SK-N-SH (cell line): ENCODE results near the gene WWC1.

ENCODE experiments used
- EP300 ChIP-seq, 2 experiments: IDR thresholded peaks; 2 replicates each; pipeline versions ENCODE4 v1.4.0 to v1.6.1; 2012; ENCODE audit warnings: borderline replicate concordance in 1 of 2, low read depth in 1 of 2, low read length in 1 of 2
- FOXJ3 ChIP-seq: sonication (generic); formaldehyde crosslinking; IDR thresholded peaks from 2 replicates; pipeline ENCODE4 v1.5.1; 2020; ENCODE audit warnings: mild to moderate bottlenecking, missing genetic modification reagents
- GATA2 ChIP-seq: sonication (generic); formaldehyde crosslinking; IDR thresholded peaks from 2 replicates; pipeline ENCODE4 v1.5.0; 2020; ENCODE audit warnings: mild to moderate bottlenecking, missing genetic modification reagents
- POLR2AphosphoS5 ChIP-seq: IDR thresholded peaks from 2 replicates; pipeline ENCODE4 v1.6.1; 2012; ENCODE audit warnings: low read depth, low read length
- RAD21 ChIP-seq: IDR thresholded peaks from 2 replicates; pipeline ENCODE4 v1.6.1; 2012; ENCODE audit warnings: mild to moderate bottlenecking, low read length
- RCOR1 ChIP-seq: fragments of 150-350 bp; IDR thresholded peaks from 2 replicates; pipeline ENCODE4 v1.6.1; 2017; ENCODE audit warnings: antibody characterized with exemption, low read length
- RFX5 ChIP-seq: IDR thresholded peaks from 2 replicates; pipeline ENCODE4 v1.6.1; 2012; ENCODE audit warnings: mild to moderate bottlenecking, improper control_type of control experiment, low read length
- SIN3A ChIP-seq: IDR thresholded peaks from 2 replicates; pipeline ENCODE4 v1.6.1; 2012; ENCODE audit warnings: low read depth, mild to moderate bottlenecking, low read length, moderate library complexity, borderline replicate concordance
- TF ChIP-seq, protein P1 (sequence below): fragments of 200-600 bp; sonication (generic); IDR thresholded peaks from 2 replicates; pipeline ENCODE4 v1.6.1; 2017; ENCODE audit warnings: antibody characterized with exemption, mild to moderate bottlenecking, moderate library complexity
- TF ChIP-seq, protein P2 (sequence below): IDR thresholded peaks from 2 replicates; pipeline ENCODE4 v1.6.1; 2012; ENCODE audit warnings: mild to moderate bottlenecking, low read depth, low read length, moderate library complexity

DNA sequence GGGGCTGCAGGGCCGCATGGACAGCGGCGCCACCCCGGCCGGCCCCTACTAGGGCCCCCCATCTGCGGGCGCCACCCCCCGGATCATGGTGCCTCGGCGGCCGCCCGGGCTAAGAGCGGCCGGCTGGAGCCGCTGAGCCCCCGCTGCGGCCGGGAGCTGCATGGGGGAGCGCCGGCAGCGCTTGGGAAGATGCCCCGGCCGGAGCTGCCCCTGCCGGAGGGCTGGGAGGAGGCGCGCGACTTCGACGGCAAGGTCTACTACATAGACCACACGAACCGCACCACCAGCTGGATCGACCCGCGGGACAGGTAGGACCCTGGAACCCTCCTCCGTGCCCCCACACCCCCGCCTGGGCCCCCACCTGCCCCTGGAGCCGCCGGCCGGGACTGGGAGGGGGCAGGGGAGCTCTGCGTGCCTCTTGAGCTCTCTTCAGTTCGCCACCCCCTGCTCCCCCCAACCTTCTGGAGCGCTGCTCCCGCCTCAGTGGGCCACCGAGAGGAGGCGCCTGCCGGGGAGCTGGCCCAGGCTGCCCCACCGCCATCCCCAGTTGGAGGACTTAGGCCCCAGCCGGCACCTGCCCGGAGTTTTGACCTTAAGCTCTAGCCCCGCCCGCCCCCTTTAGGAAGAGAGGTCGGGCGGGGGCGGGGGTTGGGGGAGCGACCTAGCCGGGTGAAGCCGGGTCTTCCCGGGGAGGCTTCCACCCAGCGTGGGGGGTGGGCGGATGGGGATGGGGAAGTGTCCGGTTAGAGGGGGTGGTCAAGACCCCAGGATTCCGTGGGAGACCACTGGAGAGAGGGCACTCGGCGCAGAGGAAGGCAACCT, 730 bp downstream of the WWC1 start:
- TF ChIP-seq SIN3A (no peak), RAD21 (no peak), RFX5 (no peak), POLR2AphosphoS5 (no peak), GATA2 (no peak), EP300 (IDR thresholded peaks at IDR 0.05; ENCODE audit: borderline replicate concordance in 1 of 2, low read depth in 1 of 2, low read length in 1 of 2) (no peak), RCOR1 (no peak), FOXJ3 (CRISPR knock-in tag) (no peak)
- TF ChIP-seq, protein P1, sequence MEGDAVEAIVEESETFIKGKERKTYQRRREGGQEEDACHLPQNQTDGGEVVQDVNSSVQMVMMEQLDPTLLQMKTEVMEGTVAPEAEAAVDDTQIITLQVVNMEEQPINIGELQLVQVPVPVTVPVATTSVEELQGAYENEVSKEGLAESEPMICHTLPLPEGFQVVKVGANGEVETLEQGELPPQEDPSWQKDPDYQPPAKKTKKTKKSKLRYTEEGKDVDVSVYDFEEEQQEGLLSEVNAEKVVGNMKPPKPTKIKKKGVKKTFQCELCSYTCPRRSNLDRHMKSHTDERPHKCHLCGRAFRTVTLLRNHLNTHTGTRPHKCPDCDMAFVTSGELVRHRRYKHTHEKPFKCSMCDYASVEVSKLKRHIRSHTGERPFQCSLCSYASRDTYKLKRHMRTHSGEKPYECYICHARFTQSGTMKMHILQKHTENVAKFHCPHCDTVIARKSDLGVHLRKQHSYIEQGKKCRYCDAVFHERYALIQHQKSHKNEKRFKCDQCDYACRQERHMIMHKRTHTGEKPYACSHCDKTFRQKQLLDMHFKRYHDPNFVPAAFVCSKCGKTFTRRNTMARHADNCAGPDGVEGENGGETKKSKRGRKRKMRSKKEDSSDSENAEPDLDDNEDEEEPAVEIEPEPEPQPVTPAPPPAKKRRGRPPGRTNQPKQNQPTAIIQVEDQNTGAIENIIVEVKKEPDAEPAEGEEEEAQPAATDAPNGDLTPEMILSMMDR: peak; percentile 36
- TF ChIP-seq, protein P2, sequence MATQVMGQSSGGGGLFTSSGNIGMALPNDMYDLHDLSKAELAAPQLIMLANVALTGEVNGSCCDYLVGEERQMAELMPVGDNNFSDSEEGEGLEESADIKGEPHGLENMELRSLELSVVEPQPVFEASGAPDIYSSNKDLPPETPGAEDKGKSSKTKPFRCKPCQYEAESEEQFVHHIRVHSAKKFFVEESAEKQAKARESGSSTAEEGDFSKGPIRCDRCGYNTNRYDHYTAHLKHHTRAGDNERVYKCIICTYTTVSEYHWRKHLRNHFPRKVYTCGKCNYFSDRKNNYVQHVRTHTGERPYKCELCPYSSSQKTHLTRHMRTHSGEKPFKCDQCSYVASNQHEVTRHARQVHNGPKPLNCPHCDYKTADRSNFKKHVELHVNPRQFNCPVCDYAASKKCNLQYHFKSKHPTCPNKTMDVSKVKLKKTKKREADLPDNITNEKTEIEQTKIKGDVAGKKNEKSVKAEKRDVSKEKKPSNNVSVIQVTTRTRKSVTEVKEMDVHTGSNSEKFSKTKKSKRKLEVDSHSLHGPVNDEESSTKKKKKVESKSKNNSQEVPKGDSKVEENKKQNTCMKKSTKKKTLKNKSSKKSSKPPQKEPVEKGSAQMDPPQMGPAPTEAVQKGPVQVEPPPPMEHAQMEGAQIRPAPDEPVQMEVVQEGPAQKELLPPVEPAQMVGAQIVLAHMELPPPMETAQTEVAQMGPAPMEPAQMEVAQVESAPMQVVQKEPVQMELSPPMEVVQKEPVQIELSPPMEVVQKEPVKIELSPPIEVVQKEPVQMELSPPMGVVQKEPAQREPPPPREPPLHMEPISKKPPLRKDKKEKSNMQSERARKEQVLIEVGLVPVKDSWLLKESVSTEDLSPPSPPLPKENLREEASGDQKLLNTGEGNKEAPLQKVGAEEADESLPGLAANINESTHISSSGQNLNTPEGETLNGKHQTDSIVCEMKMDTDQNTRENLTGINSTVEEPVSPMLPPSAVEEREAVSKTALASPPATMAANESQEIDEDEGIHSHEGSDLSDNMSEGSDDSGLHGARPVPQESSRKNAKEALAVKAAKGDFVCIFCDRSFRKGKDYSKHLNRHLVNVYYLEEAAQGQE: no peak
